Transverse colon (tissue), 4 donors: ENCODE measurements around the gene PDCL3. TPM values are rescaled to one million over a fixed set of nuclear protein-coding genes. Genes with fewer than 3 reads are reported as not detected.

Experiments used
- DNase-seq: peaks from one replicate; pipeline ENCODE4 v3.0.0-alpha.2; 2019
- H3K27ac ChIP-seq, 4 donors: fragments of 200-600 bp; sonication (generic); 2 replicates each; pipeline ENCODE4 v1.5.1; 2016 to 2018; ENCODE audit warnings: inconsistent platforms in 4 of 4
- H3K27me3 ChIP-seq: fragments of 200-600 bp; sonication (generic); 2 replicates; pipeline ENCODE4 v1.5.1; 2017; ENCODE audit warnings: inconsistent platforms
- H3K36me3 ChIP-seq, 4 donors: fragments of 200-600 bp; sonication (generic); 2 replicates each; pipeline ENCODE4 v1.5.1; 2017 to 2019; ENCODE audit warnings: inconsistent platforms in 4 of 4
- H3K4me1 ChIP-seq, 4 donors: fragments of 200-600 bp; sonication (generic); 2 replicates each; pipeline ENCODE4 v1.5.1; 2017 to 2020; ENCODE audit warnings: inconsistent platforms in 4 of 4
- H3K4me3 ChIP-seq, 4 donors: fragments of 200-600 bp; sonication (generic); 1 replicate in 1 of 4; 2 replicates in 3 of 4; pipeline versions ENCODE4 v1.5.1 to v1.6.1; 2017 to 2019; ENCODE audit warnings: inconsistent platforms in 4 of 4
- H3K9me3 ChIP-seq, 2 donors: fragments of 200-600 bp; sonication (generic); 2 replicates each; pipeline ENCODE4 v1.5.1; 2017 to 2019; ENCODE audit warnings: inconsistent platforms in 2 of 2
- CTCF ChIP-seq, 5 experiments: fragments of 200-600 bp in 3 of 5; fragments of 450-650 bp in 2 of 5; sonication (generic) in 3 of 5; IDR thresholded peaks; 1 replicate in 2 of 5; 2 replicates in 3 of 5; pipeline ENCODE4 v1.5.1; 2016 to 2017; ENCODE audit warnings: antibody characterized with exemption in 5 of 5, inconsistent platforms in 3 of 5, mild to moderate bottlenecking in 2 of 5, moderate library complexity in 1 of 5
- EP300 ChIP-seq: sonication (generic); formaldehyde crosslinking; IDR thresholded peaks from one replicate; pipeline ENCODE4 v1.6.1; 2017; ENCODE audit warnings: antibody characterized with exemption, low read depth
- POLR2A ChIP-seq: fragments of 450-650 bp; IDR thresholded peaks from one replicate; pipeline ENCODE4 v1.6.1; 2016; ENCODE audit warnings: antibody characterized with exemption, mild to moderate bottlenecking, moderate library complexity
- POLR2AphosphoS5 ChIP-seq, 3 donors: sonication (generic); formaldehyde crosslinking; IDR thresholded peaks; one replicate each; pipeline ENCODE4 v1.6.1; 2016; ENCODE audit warnings: antibody characterized with exemption in 3 of 3
- WGBS, 2 donors: methylation state at CpG; one replicate each; pipeline ENCODE4 v1.1.5; 2018; ENCODE audit warnings: low coverage in 1 of 2; 5-methylcytosine and 5-hydroxymethylcytosine counted together
- in situ Hi-C, 4 donors: fragments of 200-750 bp; cut with MboI; loops; one replicate each; pipeline versions ENCODE4 v1.15.0 to v1.15.1; 2017; ENCODE audit warnings: low sequenced_read_pairs in 3 of 4, low pct_ligation_motif_present in 1 of 4, low pct_unique_long_range_greater_than_20kb in 1 of 4
- intact Hi-C: fragments of 100-400 bp; cut with DNase I; formaldehyde crosslinking; loops from one replicate; pipeline ENCODE4 v1.15.1; 2023; ENCODE audit warnings: low total_unique reads
- total RNA-seq, 4 donors: library from RNA; depleted of rRNA; stranded (reverse); fragments of >200 nt; gene quantifications; one replicate each; pipeline ENCODE4 v1.1.0, GENCODE V29; 2016

Gene PDCL3
- total RNA-seq, 4 donors from 2014 or later = 2.2 to 17.3 (median 15.8) TPM; not detected in 1

- in situ Hi-C loops (loop anchor here in 1 of 4 donors (25.0 kb wide), 1 partner anchor 366 kb away; no protein-coding TSS in a partner anchor), intact Hi-C loops (no loop called here)
- TF ChIP-seq CTCF (IDR thresholded peaks at IDR 0.05) (no peak), POLR2AphosphoS5 (IDR thresholded peaks at IDR 0.05) (no peak), EP300 (no peak), POLR2A (no peak)
Observed at GRCh38 chr2:100621371-100621951, 58.7 kb downstream of the PDCL3 start.

GRCh38 chr2:100623033-100623715 lies 60.4 kb downstream of the PDCL3 start:
- Histone ChIP-seq H3K36me3 (no peaks in the 10 kb centered on the region), H3K4me1 (no peaks in the 10 kb centered on the region), H3K27me3 (no peaks in the 10 kb centered on the region), H3K4me3 (no peak overlapping the region), H3K27ac (no peak overlapping the region), H3K9me3 (no peaks in the 10 kb centered on the region)
- no peak for DNase-seq
- intact Hi-C loops (no loop called here), in situ Hi-C loops (loop anchor here in 1 of 4 donors (25.0 kb wide), 1 partner anchor 364 kb away; no protein-coding TSS in a partner anchor)
- TF ChIP-seq CTCF (IDR thresholded peaks at IDR 0.05) (no peak), EP300 (no peak), POLR2AphosphoS5 (IDR thresholded peaks at IDR 0.05) (no peak), POLR2A (no peak)
- 88 to 96% methylated on average over 5 to 7 of the region's 8 CpGs for WGBS, 2 donors

More at GRCh38 chr2:100621371-100621951, 58.7 kb downstream of the PDCL3 start:
- Histone ChIP-seq H3K4me3 (no peak overlapping the region), H3K27me3 (no peaks in the 10 kb centered on the region), H3K4me1 (no peaks in the 10 kb centered on the region), H3K36me3 (no peaks in the 10 kb centered on the region), H3K9me3 (no peaks in the 10 kb centered on the region), H3K27ac (no peak overlapping the region)
- no peak for DNase-seq
- 90 to 100% methylated on average over 1 to 8 of the region's 8 CpGs for WGBS, 2 donors

GRCh38 chr2:100623930-100624329 lies 61.1 kb downstream of the PDCL3 start:
- no peaks in the 10 kb centered on the region for H3K27me3 ChIP-seq

More at GRCh38 chr2:100623930-100624329, 61.1 kb downstream of the PDCL3 start:
- in situ Hi-C loops (loop anchor here in 1 of 4 donors (25.0 kb wide), 1 partner anchor 363 kb away; no protein-coding TSS in a partner anchor), intact Hi-C loops (no loop called here)
- H3K9me3 ChIP-seq = no peaks in the 10 kb centered on the region
- H3K27ac ChIP-seq = no peak overlapping the region
- WGBS, 2 donors = 70 to 81% methylated on average over 1 to 2 of the region's 2 CpGs
- DNase-seq = no peak
- TF ChIP-seq CTCF (IDR thresholded peaks at IDR 0.05) (no peak), POLR2A (no peak), POLR2AphosphoS5 (IDR thresholded peaks at IDR 0.05) (no peak), EP300 (no peak)
- no peaks in the 10 kb centered on the region for H3K36me3 ChIP-seq
- H3K4me3 ChIP-seq = no peak overlapping the region
- H3K4me1 ChIP-seq = no peaks in the 10 kb centered on the region
